HEK293T (cell line): ENCODE measurements around the gene GLOD4.

Source experiments
- FOXA1 ChIP-seq: fragments of 450-650 bp; IDR thresholded peaks from 2 replicates; pipeline ENCODE4 v1.6.1; 2016; ENCODE audit warnings: mild to moderate bottlenecking
- SP1 ChIP-seq: fragments of 450-650 bp; IDR thresholded peaks from 2 replicates; pipeline ENCODE4 v1.6.1; 2017
- TARDBP ChIP-seq: fragments of 450-650 bp; IDR thresholded peaks from 2 replicates; pipeline ENCODE4 v1.6.1; 2016
- ZNF384 ChIP-seq: fragments of 450-650 bp; IDR thresholded peaks from 2 replicates; pipeline ENCODE4 v1.6.1; 2016

GRCh38 chr17:781805-782731 lies at the start of gene GLOD4, which contains the start of gene MRM3:
- TF ChIP-seq FOXA1, result no peak
- no peak for TF ChIP-seq ZNF384
- peak; percentile 84 for TF ChIP-seq TARDBP
- TF ChIP-seq SP1, result no peak
